ENCODE data around the gene GLOD4. TPM values are rescaled to one million over a fixed set of nuclear protein-coding genes. Genes with fewer than 3 reads are reported as not detected.

The GLOD4 gene
- total RNA-seq, 1 experiment from 2014 or later = 69.7 TPM

DNA sequence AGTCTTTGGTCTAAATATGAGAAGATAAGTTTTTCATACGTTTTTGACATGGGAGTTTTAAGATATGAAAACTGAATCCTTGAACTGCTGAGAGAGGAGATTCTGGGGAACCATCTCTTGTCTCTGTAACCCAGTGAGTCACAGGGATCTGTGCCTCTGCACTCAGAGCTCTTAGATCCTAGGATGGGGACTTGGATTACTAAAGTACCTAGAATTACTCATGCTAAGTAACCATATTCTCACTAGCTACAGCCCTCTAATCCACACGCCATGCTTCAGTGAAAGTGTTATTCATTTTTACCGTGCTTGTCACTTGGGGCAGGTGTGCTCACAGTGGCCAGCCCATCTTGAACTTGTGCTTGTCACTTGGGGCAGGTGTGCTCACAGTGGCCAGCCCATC, 2.1 kb upstream of the GLOD4 start:
- H3K36me3 Mint-ChIP-seq (ENCODE audit: insufficient read depth, unreplicated experiment) = peaks cover 36% of the 10 kb centered on the region
- no peak overlapping the region for H3K4me3 Mint-ChIP-seq (ENCODE audit: unreplicated experiment)
- Histone ChIP-seq H3K27me3 (replicated peaks; ENCODE audit: control insufficient read depth, insufficient read depth, low read length) (no peaks in the 10 kb centered on the region), H3K4me3 (ENCODE audit: low read depth, low read length) (no peak overlapping the region), H3K36me3 (ENCODE audit: control insufficient read depth, insufficient read depth, low read length) (no peaks in the 10 kb centered on the region), H3K4me1 (no peaks in the 10 kb centered on the region), H3K9me3 (no peaks in the 10 kb centered on the region)
- CTCF ChIA-PET = no interaction called here
- H3K4me1 Mint-ChIP-seq (ENCODE audit: low read depth, unreplicated experiment) = no peaks in the 10 kb centered on the region
- H3K27ac Mint-ChIP-seq (ENCODE audit: unreplicated experiment) = no peak overlapping the region
- no peak for TF ChIP-seq CTCF (IDR thresholded peaks at IDR 0.05; ENCODE audit: insufficient read depth in 1 of 2, low read depth in 1 of 2, low read length in 1 of 2, severe bottlenecking in 1 of 2, unreplicated experiment in 1 of 2)
- intact Hi-C loops (cut with micrococcal nuclease; ENCODE audit: unreplicated experiment) = no loop called here
- no peaks in the 10 kb centered on the region for H3K27me3 Mint-ChIP-seq (ENCODE audit: insufficient read depth, unreplicated experiment)
- no TSS peak for BruUV-seq (replicated peaks)
- H3K9me3 Mint-ChIP-seq (ENCODE audit: unreplicated experiment) = no peaks in the 10 kb centered on the region
- DNase-seq = no peak
- POLR2A ChIA-PET = no interaction called here

DNA sequence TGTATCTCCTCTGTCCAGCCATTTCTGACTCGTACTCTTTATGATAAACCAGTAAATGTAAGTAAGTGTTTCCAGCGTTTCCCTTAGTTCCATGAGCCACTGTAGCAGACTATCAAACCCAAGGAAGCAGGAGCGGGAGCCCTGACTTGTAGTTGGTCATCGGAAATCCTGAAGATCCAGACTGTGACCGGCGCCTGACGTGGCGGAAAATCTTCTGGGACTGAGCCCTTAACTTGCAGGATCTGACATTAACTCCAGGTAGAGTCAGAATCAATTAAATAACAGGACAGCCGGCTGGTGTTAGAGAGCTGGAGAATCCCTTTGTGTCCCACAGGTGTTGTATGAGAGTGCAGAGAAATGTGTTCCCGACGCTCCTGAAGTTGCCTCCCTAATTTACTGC, 4.0 kb downstream of the GLOD4 start:
- BruUV-seq (replicated peaks) = no TSS peak
- Histone ChIP-seq H3K36me3 (ENCODE audit: control insufficient read depth, insufficient read depth, low read length) (no peaks in the 10 kb centered on the region), H3K4me3 (ENCODE audit: low read depth, low read length) (no peak overlapping the region), H3K27me3 (replicated peaks; ENCODE audit: control insufficient read depth, insufficient read depth, low read length) (no peaks in the 10 kb centered on the region), H3K9me3 (no peaks in the 10 kb centered on the region), H3K4me1 (no peaks in the 10 kb centered on the region)
- intact Hi-C loops (cut with micrococcal nuclease; ENCODE audit: unreplicated experiment) = no loop called here
- Mint-ChIP-seq H3K27ac (ENCODE audit: unreplicated experiment) (no peak overlapping the region), H3K36me3 (ENCODE audit: insufficient read depth, unreplicated experiment) (peaks cover 57% of the 10 kb centered on the region), H3K27me3 (ENCODE audit: insufficient read depth, unreplicated experiment) (no peaks in the 10 kb centered on the region), H3K4me3 (ENCODE audit: unreplicated experiment) (no peak overlapping the region), H3K9me3 (ENCODE audit: unreplicated experiment) (no peaks in the 10 kb centered on the region), H3K4me1 (ENCODE audit: low read depth, unreplicated experiment) (no peaks in the 10 kb centered on the region)
- POLR2A ChIA-PET = no interaction called here
- no peak for TF ChIP-seq CTCF (IDR thresholded peaks at IDR 0.05; ENCODE audit: insufficient read depth in 1 of 2, low read depth in 1 of 2, low read length in 1 of 2, severe bottlenecking in 1 of 2, unreplicated experiment in 1 of 2)
- DNase-seq = no peak
- CTCF ChIA-PET = no interaction called here

DNA sequence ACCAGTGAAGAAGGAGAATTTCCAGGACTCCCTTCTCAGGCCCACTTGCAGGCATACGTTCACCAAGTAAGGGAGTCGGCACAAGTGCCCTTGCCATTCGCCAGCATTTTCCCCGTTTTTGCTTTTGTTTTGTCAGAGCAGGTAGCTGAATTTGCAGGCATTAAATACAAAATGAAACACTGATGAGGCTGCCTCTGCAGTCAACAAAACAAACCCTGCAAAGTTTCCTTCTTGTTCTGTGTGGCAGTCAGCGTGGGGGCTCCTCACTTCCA, 7.8 kb downstream of the GLOD4 start:
- peaks cover 79% of the 10 kb centered on the region for H3K36me3 Mint-ChIP-seq (ENCODE audit: insufficient read depth, unreplicated experiment)
- POLR2A ChIA-PET = no interaction called here
- CTCF ChIA-PET = no interaction called here
- H3K4me1 Mint-ChIP-seq (ENCODE audit: low read depth, unreplicated experiment) = no peaks in the 10 kb centered on the region
- H3K27ac Mint-ChIP-seq (ENCODE audit: unreplicated experiment) = no peak overlapping the region
- H3K4me3 Mint-ChIP-seq (ENCODE audit: unreplicated experiment) = no peak overlapping the region
- no peaks in the 10 kb centered on the region for H3K9me3 Mint-ChIP-seq (ENCODE audit: unreplicated experiment)
- H3K36me3 ChIP-seq (ENCODE audit: control insufficient read depth, insufficient read depth, low read length) = no peaks in the 10 kb centered on the region
- TF ChIP-seq CTCF (IDR thresholded peaks at IDR 0.05; ENCODE audit: insufficient read depth in 1 of 2, low read depth in 1 of 2, low read length in 1 of 2, severe bottlenecking in 1 of 2, unreplicated experiment in 1 of 2) = no peak
- no peaks in the 10 kb centered on the region for H3K27me3 Mint-ChIP-seq (ENCODE audit: insufficient read depth, unreplicated experiment)
- intact Hi-C loops (cut with micrococcal nuclease; ENCODE audit: unreplicated experiment) = no loop called here
- H3K4me1 ChIP-seq = no peaks in the 10 kb centered on the region
- H3K27me3 ChIP-seq (replicated peaks; ENCODE audit: control insufficient read depth, insufficient read depth, low read length) = no peaks in the 10 kb centered on the region
- no peak overlapping the region for H3K4me3 ChIP-seq (ENCODE audit: low read depth, low read length)
- BruUV-seq (replicated peaks) = no TSS peak
- no peak for DNase-seq
- no peaks in the 10 kb centered on the region for H3K9me3 ChIP-seq

All from Caco-2 (cell line).